ENCODE measurements around the gene MEGF11. TPM values are rescaled to one million over a fixed set of nuclear protein-coding genes. Genes with fewer than 3 reads are reported as not detected.

MEGF11 gene
- total RNA-seq, 1 experiment from 2014 or later, result 2.3 TPM

GRCh38 chr15:66051833-66052232, 201.7 kb downstream of the MEGF11 start:
- Histone ChIP-seq H3K79me2 (ENCODE audit: insufficient read depth, low read length) (no peaks in the 10 kb centered on the region), H3K27ac (ENCODE audit: low read depth, low read length) (no peak overlapping the region), H3K4me2 (ENCODE audit: low read length) (no peak overlapping the region), H3K4me3 (replicated peaks in 1 of 2; ENCODE audit: low read depth in 1 of 2, low read length in 2 of 2) (no peak overlapping the region), H3K9me2 (ENCODE audit: insufficient read depth) (no peaks in the 10 kb centered on the region), H4K20me1 (ENCODE audit: insufficient read depth) (no peaks in the 10 kb centered on the region), H3K27me3 (ENCODE audit: insufficient read depth, low read length) (no peaks in the 10 kb centered on the region), H3K4me1 (ENCODE audit: control insufficient read depth in 1 of 2, insufficient read depth in 2 of 2, low read length in 2 of 2) (no peaks in the 10 kb centered on the region), H2AFZ (ENCODE audit: low read depth, low read length, poor library complexity, severe bottlenecking) (no peak overlapping the region), H3K9me3 (ENCODE audit: control insufficient read depth in 1 of 2, insufficient read depth in 1 of 2, low read depth in 1 of 2, low read length in 2 of 2) (no peaks in the 10 kb centered on the region), H3K36me3 (ENCODE audit: control insufficient read depth in 1 of 2, insufficient read depth in 2 of 2, low read length in 2 of 2) (no peaks in the 10 kb centered on the region), H3K9ac (ENCODE audit: low read length) (no peak overlapping the region)
- DNase-seq (ENCODE audit: low read depth, low spot score) (no peak), ATAC-seq (no peak)
- BruUV-seq (replicated peaks), result no TSS peak
- TF ChIP-seq CBX3 (IDR thresholded peaks at IDR 0.05; ENCODE audit: low read depth), result no peak
- TF ChIP-seq ELF1 (IDR thresholded peaks at IDR 0.05; ENCODE audit: borderline replicate concordance, low read depth), result no peak
- no peak for TF ChIP-seq TCF7L2 (IDR thresholded peaks at IDR 0.05; ENCODE audit: borderline replicate concordance, extremely low read depth, insufficient read depth, insufficient read length)
- TF ChIP-seq ZNF274 (IDR thresholded peaks at IDR 0.05; ENCODE audit: low read depth, low read length), result no peak
- no peak for TF ChIP-seq EZH2 (IDR thresholded peaks at IDR 0.05)
- TF ChIP-seq SIN3A (IDR thresholded peaks at IDR 0.05; ENCODE audit: low read depth), result no peak
- CTCF ChIA-PET, result no interaction called here
- intact Hi-C loops (cut with micrococcal nuclease), result no loop called here
- POLR2A ChIA-PET, result no interaction called here
- RAD21 ChIA-PET (ENCODE audit: low non-redundant PET in 1 of 2, low total read pairs in 2 of 2, uncharacterized antibody in 2 of 2, unreplicated experiment in 2 of 2), result no interaction called here

- intact Hi-C loops (cut with micrococcal nuclease), result no loop called here
Observed at GRCh38 chr15:66050264-66050663, 203.3 kb downstream of the MEGF11 start.

More at GRCh38 chr15:66050264-66050663, 203.3 kb downstream of the MEGF11 start:
- ATAC-seq (no peak), DNase-seq (ENCODE audit: low read depth, low spot score) (no peak)
- no peak overlapping the region for H3K4me2 ChIP-seq (ENCODE audit: low read length)
- ChIA-PET RAD21 (ENCODE audit: low non-redundant PET in 1 of 2, low total read pairs in 2 of 2, uncharacterized antibody in 2 of 2, unreplicated experiment in 2 of 2) (no interaction called here), CTCF (no interaction called here), POLR2A (no interaction called here)
- no TSS peak for BruUV-seq (replicated peaks)
- no peak overlapping the region for H2AFZ ChIP-seq (ENCODE audit: low read depth, low read length, poor library complexity, severe bottlenecking)
- no peaks in the 10 kb centered on the region for H3K4me1 ChIP-seq (ENCODE audit: control insufficient read depth in 1 of 2, insufficient read depth in 2 of 2, low read length in 2 of 2)
- no peaks in the 10 kb centered on the region for H3K9me2 ChIP-seq (ENCODE audit: insufficient read depth)
- no peaks in the 10 kb centered on the region for H4K20me1 ChIP-seq (ENCODE audit: insufficient read depth)
- H3K27me3 ChIP-seq (ENCODE audit: insufficient read depth, low read length), result no peaks in the 10 kb centered on the region
- no peaks in the 10 kb centered on the region for H3K79me2 ChIP-seq (ENCODE audit: insufficient read depth, low read length)
- no peaks in the 10 kb centered on the region for H3K9me3 ChIP-seq (ENCODE audit: control insufficient read depth in 1 of 2, insufficient read depth in 1 of 2, low read depth in 1 of 2, low read length in 2 of 2)
- TF ChIP-seq TCF7L2 (IDR thresholded peaks at IDR 0.05; ENCODE audit: borderline replicate concordance, extremely low read depth, insufficient read depth, insufficient read length) (no peak), SIN3A (IDR thresholded peaks at IDR 0.05; ENCODE audit: low read depth) (no peak), SRF (IDR thresholded peaks at IDR 0.05; ENCODE audit: low read depth) (no peak), YY1 (IDR thresholded peaks at IDR 0.05; ENCODE audit: extremely low read depth, insufficient replicate concordance, low read depth, low read length) (no peak), FOSL1 (IDR thresholded peaks at IDR 0.05; ENCODE audit: low read depth) (no peak)
- H3K9ac ChIP-seq (ENCODE audit: low read length), result no peak overlapping the region
- H3K36me3 ChIP-seq (ENCODE audit: control insufficient read depth in 1 of 2, insufficient read depth in 2 of 2, low read length in 2 of 2), result no peaks in the 10 kb centered on the region
- no peak overlapping the region for H3K4me3 ChIP-seq (replicated peaks in 1 of 2; ENCODE audit: low read depth in 1 of 2, low read length in 2 of 2)
- no peak overlapping the region for H3K27ac ChIP-seq (ENCODE audit: low read depth, low read length)
